Karpas-422 (cell line): ENCODE data around the gene LRRC8A. TPM values are rescaled to one million over a fixed set of nuclear protein-coding genes. Genes with fewer than 3 reads are reported as not detected.
"Not testable (repeated sequence)": the region's sequence is repeated elsewhere in the genome, so short reads cannot be mapped to it uniquely, and the experiment has no call there.

ENCODE experiments used
- DNase-seq: peaks from one replicate; pipeline ENCODE4 v3.0.0-alpha.2; 2015
- H2AFZ ChIP-seq: fragments of 200-600 bp; sonication (generic); 2 replicates; pipeline ENCODE4 v1.6.1; 2014; ENCODE audit warnings: antibody characterized with exemption, low read length, mixed read lengths
- H3K27ac ChIP-seq: fragments of 200-600 bp; sonication (generic); 2 replicates; pipeline ENCODE4 v1.5.1; 2014; ENCODE audit warnings: mild to moderate bottlenecking, low read length, moderate library complexity
- H3K27me3 ChIP-seq: fragments of 200-600 bp; sonication (generic); 2 replicates; pipeline ENCODE4 v1.6.1; 2014; ENCODE audit warnings: low read length, mixed read lengths
- H3K36me3 ChIP-seq: fragments of 200-600 bp; sonication (generic); 2 replicates; pipeline ENCODE4 v1.6.1; 2014; ENCODE audit warnings: low read length, mixed read lengths; ENCODE audit not compliant: insufficient read depth
- H3K4me1 ChIP-seq: fragments of 200-600 bp; sonication (generic); 2 replicates; pipeline ENCODE4 v1.6.1; 2014; ENCODE audit warnings: mild to moderate bottlenecking, low read length, mixed read lengths
- H3K4me2 ChIP-seq: fragments of 200-600 bp; sonication (generic); 2 replicates; pipeline ENCODE4 v1.6.1; 2014; ENCODE audit warnings: low read length, low read depth, mild to moderate bottlenecking; ENCODE audit not compliant: poor library complexity, severe bottlenecking
- H3K4me3 ChIP-seq: fragments of 200-600 bp; sonication (generic); 2 replicates; pipeline ENCODE4 v1.5.1; 2014; ENCODE audit warnings: mild to moderate bottlenecking, antibody characterized with exemption, low read length, mixed read lengths
- H3K79me2 ChIP-seq: fragments of 200-600 bp; sonication (generic); 2 replicates; pipeline ENCODE4 v1.6.1; 2014; ENCODE audit warnings: mild to moderate bottlenecking, low read length, mixed read lengths
- H3K9ac ChIP-seq: fragments of 200-600 bp; sonication (generic); 2 replicates; pipeline ENCODE4 v1.6.0; 2014; ENCODE audit warnings: low read length
- H3K9me2 ChIP-seq: fragments of 200-600 bp; sonication (generic), shearing (Covaris generic); replicated peaks from 2 replicates; pipeline ENCODE4 v1.6.0; 2014; ENCODE audit warnings: mild to moderate bottlenecking, low read length, moderate library complexity; ENCODE audit not compliant: insufficient read depth
- H3K9me3 ChIP-seq: fragments of 300-700, 200-600 bp; sonication (generic); 2 replicates; pipeline ENCODE4 v1.6.1; 2014; ENCODE audit warnings: low read length, mixed read lengths
- H4K20me1 ChIP-seq: fragments of 200-600 bp; sonication (generic); 2 replicates; pipeline ENCODE4 v1.6.1; 2014; ENCODE audit warnings: mild to moderate bottlenecking, antibody characterized with exemption, low read length, low read depth; ENCODE audit not compliant: insufficient read depth
- total RNA-seq: library from RNA; depleted of rRNA; stranded (reverse); fragments of >200 nt; shearing (Covaris generic); gene quantifications from 2 replicates; pipeline ENCODE4 v1.2.3, GENCODE V29; 2014; ENCODE audit warnings: low replicate concordance

The LRRC8A gene
- total RNA-seq, 1 experiment from 2014 or later, result 6.3 TPM

DNA sequence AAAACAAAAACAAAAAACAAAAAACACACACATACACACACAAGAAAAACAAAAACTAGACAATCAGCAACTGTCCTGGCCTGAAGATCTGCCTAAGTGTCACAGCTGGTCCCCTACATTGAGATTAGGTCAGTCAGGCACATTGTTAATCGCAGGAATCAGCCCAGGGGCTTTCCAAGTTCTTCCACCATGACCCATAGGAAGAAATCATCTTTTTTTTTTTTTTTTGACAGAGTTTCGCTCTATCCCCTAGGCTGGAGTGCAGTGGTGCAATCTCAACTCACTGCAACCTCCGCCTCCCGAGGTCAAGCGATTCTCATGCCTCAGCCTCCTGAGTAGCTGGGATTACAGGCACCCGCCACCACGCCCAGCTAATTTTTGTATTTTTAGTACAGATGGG, 38.8 kb upstream of the LRRC8A start:
- H3K9ac ChIP-seq, H2AFZ ChIP-seq, H3K4me1 ChIP-seq, H4K20me1 ChIP-seq, H3K9me2 ChIP-seq, H3K27me3 ChIP-seq, H3K9me3 ChIP-seq, H3K4me2 ChIP-seq, H3K27ac ChIP-seq, DNase-seq, H3K36me3 ChIP-seq, H3K4me3 ChIP-seq: not testable (repeated sequence)
- peaks cover 17% of the 10 kb centered on the region for H3K79me2 ChIP-seq

DNA sequence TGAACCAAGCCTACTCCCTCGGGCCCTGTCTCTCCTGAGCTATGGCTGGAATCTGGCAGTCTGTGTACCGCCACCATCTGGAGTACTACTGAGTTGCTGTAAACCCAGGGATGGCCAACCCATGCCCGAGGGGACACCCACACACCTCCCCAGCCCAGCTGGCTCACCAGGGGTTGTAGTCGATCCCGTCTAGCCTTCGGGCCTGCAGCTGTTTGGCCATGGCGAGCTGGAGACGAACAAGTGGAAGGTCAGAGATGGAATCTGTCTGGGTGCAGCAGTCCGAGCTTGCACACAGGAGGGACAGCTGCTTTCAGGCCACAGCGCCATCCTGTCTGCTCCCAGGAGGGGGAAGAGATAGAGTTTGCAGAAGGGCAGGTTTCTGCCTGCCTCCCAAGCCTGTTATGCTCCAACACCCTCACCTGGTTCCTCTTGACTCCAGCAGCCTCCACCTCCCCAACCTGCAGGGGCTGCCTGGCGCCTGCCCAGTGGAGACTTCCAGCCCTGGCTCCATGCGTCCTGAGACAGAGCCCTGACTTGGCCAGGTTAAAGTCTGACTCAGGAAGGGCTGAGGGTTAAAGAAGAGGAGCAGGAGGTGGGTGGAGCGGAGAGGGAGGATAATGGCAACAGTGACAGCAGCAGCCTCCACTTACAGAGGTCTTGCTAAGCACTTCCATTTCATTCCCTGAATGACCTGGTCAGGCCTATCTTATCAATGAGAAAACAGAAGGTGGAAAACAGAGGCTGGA, 36.6 kb upstream of the LRRC8A start:
- no peak overlapping the region for H2AFZ ChIP-seq
- H3K9me3 ChIP-seq, result no peaks in the 10 kb centered on the region; the same call in 1 of the 2 replicates
- no peak overlapping the region for H3K4me2 ChIP-seq
- no peaks in the 10 kb centered on the region for H3K36me3 ChIP-seq
- no peaks in the 10 kb centered on the region for H3K4me1 ChIP-seq
- no peak for DNase-seq
- no peaks in the 10 kb centered on the region for H4K20me1 ChIP-seq
- no peaks in the 10 kb centered on the region for H3K9me2 ChIP-seq
- no peak overlapping the region for H3K4me3 ChIP-seq
- H3K9ac ChIP-seq, result no peak overlapping the region
- no peak overlapping the region for H3K27ac ChIP-seq
- H3K27me3 ChIP-seq, result no peaks in the 10 kb centered on the region
- peaks cover 19% of the 10 kb centered on the region for H3K79me2 ChIP-seq

DNA sequence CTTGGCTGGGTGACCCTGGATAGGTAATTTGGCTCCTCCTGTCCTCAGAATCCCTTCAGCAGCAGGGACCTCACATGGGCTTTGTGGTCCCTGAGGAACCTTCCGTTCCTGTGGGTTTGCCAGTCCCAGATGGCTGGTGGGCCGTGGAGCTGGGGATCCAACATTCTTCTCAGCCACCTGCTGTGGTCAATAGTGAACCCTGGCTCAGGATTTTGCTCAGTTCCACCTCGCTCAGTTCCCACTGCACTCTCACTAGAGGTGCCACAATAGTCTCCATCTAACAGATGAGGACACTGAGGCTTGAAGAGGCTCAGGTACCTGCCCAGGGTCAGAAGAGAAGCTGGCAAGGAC, 35.3 kb upstream of the LRRC8A start:
- Histone ChIP-seq H3K9ac (no peak overlapping the region), H3K9me3 (no peaks in the 10 kb centered on the region; the same call in 1 of the 2 replicates), H3K4me2 (no peak overlapping the region), H3K36me3 (no peaks in the 10 kb centered on the region), H3K79me2 (peaks cover 19% of the 10 kb centered on the region), H3K4me1 (no peaks in the 10 kb centered on the region), H3K4me3 (no peak overlapping the region), H2AFZ (no peak overlapping the region), H3K9me2 (no peaks in the 10 kb centered on the region), H3K27me3 (no peaks in the 10 kb centered on the region), H3K27ac (no peak overlapping the region), H4K20me1 (no peaks in the 10 kb centered on the region)
- DNase-seq, result no peak

- DNase-seq, result no peak
- Histone ChIP-seq H4K20me1 (no peaks in the 10 kb centered on the region), H3K9me2 (no peaks in the 10 kb centered on the region), H3K9me3 (no peaks in the 10 kb centered on the region; the same call in 1 of the 2 replicates), H3K36me3 (no peaks in the 10 kb centered on the region), H3K79me2 (peaks cover 19% of the 10 kb centered on the region), H2AFZ (no peak overlapping the region), H3K4me3 (no peak overlapping the region), H3K27ac (no peak overlapping the region), H3K4me2 (no peak overlapping the region), H3K9ac (no peak overlapping the region), H3K27me3 (no peaks in the 10 kb centered on the region), H3K4me1 (no peaks in the 10 kb centered on the region)
Observed at GRCh38 chr9:128847803-128848202, 34.1 kb upstream of the LRRC8A start.

DNA sequence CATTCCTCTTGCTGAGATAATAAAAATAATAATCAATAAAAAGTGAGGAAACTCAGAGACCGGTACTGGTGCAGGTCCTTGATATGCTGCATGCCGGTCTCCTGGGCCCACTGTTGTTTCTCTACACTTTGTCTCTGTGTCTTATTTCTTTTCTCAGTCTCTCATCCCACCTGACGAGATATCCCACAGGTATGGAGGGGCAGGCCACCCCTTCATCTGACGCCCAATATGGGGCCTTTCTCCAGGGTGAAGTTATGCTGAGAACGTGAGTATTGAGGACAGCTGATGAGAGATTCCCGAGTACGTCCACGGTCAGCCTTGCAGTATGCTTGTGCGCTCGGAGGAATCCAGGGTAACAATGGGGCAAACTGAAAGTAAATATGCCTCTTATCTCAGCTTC, 30.9 kb upstream of the LRRC8A start:
- not testable (repeated sequence) for H3K4me3 ChIP-seq, H3K4me1 ChIP-seq, H3K9me2 ChIP-seq, DNase-seq, H3K27me3 ChIP-seq, H3K27ac ChIP-seq, H3K9ac ChIP-seq, H3K36me3 ChIP-seq, H3K4me2 ChIP-seq, H3K9me3 ChIP-seq, H2AFZ ChIP-seq, H4K20me1 ChIP-seq
- peaks cover 27% of the 10 kb centered on the region for H3K79me2 ChIP-seq

- H3K9me3 ChIP-seq, H3K36me3 ChIP-seq, H4K20me1 ChIP-seq, H3K9me2 ChIP-seq, H3K4me2 ChIP-seq, H3K27me3 ChIP-seq, H3K27ac ChIP-seq, H3K4me1 ChIP-seq, H3K9ac ChIP-seq, H2AFZ ChIP-seq, H3K4me3 ChIP-seq: not testable (repeated sequence)
- H3K79me2 ChIP-seq, result peaks cover 21% of the 10 kb centered on the region
- peak; percentile 83 for DNase-seq
Observed at GRCh38 chr9:128851779-128852600, 29.9 kb upstream of the LRRC8A start.

DNA sequence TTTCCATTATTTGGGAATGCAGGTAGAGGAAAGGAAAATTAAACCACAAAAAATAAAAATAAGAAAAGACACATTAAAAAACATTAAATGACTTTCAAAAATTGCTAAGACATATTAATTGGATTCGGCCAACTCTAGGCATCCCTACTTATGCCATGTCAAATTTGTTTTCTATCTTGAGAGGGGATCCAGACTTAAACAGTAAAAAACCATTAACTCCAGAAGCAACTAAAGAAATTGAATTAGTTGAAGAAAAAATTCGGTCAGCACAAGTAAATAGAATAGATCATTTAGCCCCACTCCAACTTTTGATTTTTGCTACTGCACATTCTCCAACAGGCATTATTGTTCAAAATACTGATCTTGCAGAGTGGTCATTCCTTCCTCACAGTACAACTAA, 29.3 kb upstream of the LRRC8A start:
- not testable (repeated sequence) for H3K9me2 ChIP-seq, H3K9me3 ChIP-seq

GRCh38 chr9:128854454-128854853, 27.5 kb upstream of the LRRC8A start:
- H3K27ac ChIP-seq, H4K20me1 ChIP-seq, H3K4me2 ChIP-seq, H3K9me2 ChIP-seq, H3K9ac ChIP-seq, H2AFZ ChIP-seq, H3K27me3 ChIP-seq, H3K36me3 ChIP-seq, H3K4me3 ChIP-seq, H3K4me1 ChIP-seq, H3K9me3 ChIP-seq, DNase-seq: not testable (repeated sequence)
- H3K79me2 ChIP-seq, result peaks cover 20% of the 10 kb centered on the region; the same call in 1 of the 2 replicates

More for the DNA sequence above, 29.3 kb upstream of the LRRC8A start:
- not testable (repeated sequence) for H3K4me2 ChIP-seq, H4K20me1 ChIP-seq, H3K9ac ChIP-seq, H3K36me3 ChIP-seq, H3K4me1 ChIP-seq, H3K27ac ChIP-seq, DNase-seq, H2AFZ ChIP-seq, H3K4me3 ChIP-seq, H3K27me3 ChIP-seq
- peaks cover 16% of the 10 kb centered on the region; the same call in 1 of the 2 replicates for H3K79me2 ChIP-seq
